ENCODE measurements around the gene C2orf76. TPM values are rescaled to one million over a fixed set of nuclear protein-coding genes. Genes with fewer than 3 reads are reported as not detected.

Gene C2orf76
- total and polyA plus RNA-seq, 2 donors (not counting 1 experiment from before 2014, with no cell fraction given) = 6.9 to 13.6 TPM

DNA sequence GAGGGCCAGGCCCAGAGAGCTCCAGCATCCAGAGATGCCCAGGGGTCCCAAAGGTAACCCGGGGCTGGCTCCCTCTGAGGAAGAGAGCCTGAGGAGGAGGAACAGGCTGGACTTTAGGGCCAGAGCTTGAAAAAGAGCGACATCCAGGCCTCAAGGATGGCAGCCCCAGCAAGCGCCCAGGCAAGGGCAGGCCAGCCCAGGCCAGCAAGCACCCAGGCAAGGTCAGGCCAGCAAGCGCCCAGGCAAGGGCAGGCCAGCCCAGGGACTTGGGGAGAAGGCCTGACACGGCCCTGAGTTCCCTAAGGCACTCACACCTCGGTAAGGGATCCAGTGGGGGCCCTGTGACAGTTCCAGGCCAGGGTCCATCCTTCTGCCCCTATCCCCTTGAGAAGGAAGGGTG lies 30.6 kb upstream of the C2orf76 start:
- no peak overlapping the region for H3K27ac Mint-ChIP-seq
- WGBS (ENCODE audit: insufficient coverage) = 84% methylated on average over 6 of the region's 6 CpGs
- no peak for DNase-seq

DNA sequence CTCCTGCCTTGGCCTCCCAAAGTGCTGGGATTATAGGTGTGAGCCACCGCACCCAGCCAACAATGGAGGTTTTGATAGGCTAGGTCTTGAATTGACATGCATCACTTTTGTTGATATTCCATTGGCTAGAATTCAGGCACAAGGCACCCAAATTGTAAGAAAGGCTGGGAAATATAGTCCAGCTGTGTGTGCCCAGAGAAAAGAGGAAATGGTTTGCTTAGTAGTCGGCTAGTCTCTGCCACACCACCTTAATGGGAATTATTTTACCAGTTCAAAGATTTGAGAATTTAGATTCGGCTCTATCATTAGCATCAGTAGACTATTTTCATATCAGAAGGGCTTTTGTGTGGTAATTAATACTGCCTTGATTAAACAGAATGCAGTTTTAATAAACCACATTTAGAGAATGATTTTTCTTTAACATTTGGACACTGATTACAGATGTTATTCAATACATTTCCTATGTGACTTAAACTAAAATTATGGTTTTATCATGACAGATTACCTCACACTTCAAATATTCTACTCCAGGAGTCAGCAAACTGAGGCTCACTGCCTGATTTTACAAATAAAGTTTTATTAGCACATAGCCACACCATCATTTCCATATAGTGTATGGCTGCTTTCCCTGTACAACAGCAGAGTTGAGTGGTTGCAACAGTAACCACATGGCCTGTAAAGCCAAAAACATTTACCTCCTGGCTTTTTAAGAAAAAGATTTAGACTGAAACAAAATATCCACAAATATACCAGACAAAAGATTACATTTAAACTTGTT lies 27.5 kb upstream of the C2orf76 start:
- no peak overlapping the region for H2AFZ ChIP-seq (ENCODE audit: insufficient read depth, low read depth, low read length, poor library complexity, severe bottlenecking)
- H3K79me2 ChIP-seq (ENCODE audit: control insufficient read depth, insufficient read depth, low read length) = no peaks in the 10 kb centered on the region
- H3K27me3 Mint-ChIP-seq = peaks cover 16% of the 10 kb centered on the region
- no peaks in the 10 kb centered on the region for H3K9me3 Mint-ChIP-seq (ENCODE audit: insufficient read depth)
- ATAC-seq (ENCODE audit: low read depth) = no peak
- H3K9ac ChIP-seq (ENCODE audit: low read length) = no peak overlapping the region
- no peaks in the 10 kb centered on the region for H3K4me1 Mint-ChIP-seq
- H3K36me3 ChIP-seq (replicated peaks in 1 of 2; ENCODE audit: control extremely low read depth in 1 of 2, control insufficient read depth in 1 of 2, extremely low read depth in 1 of 2, insufficient read depth in 2 of 2, low read length in 1 of 2) = no peaks in the 10 kb centered on the region
- ChIA-PET CTCF (no interaction called here), POLR2A (no interaction called here)
- no peak overlapping the region for H3K4me3 ChIP-seq (ENCODE audit: control extremely low read depth in 1 of 5, extremely low read depth in 1 of 5, insufficient read depth in 1 of 5, low read depth in 2 of 5, low read length in 4 of 5)
- 100% methylated on average over 1 of the region's 3 CpGs for WGBS (ENCODE audit: insufficient coverage)
- H3K27ac Mint-ChIP-seq = no peak overlapping the region
- no peak for DNase-seq
- no peak overlapping the region for H3K4me3 Mint-ChIP-seq
- peaks cover 0 to 3% (median 0%) of the 10 kb centered on the region in 4 experiments for H3K27me3 ChIP-seq (replicated peaks in 1 of 4; ENCODE audit: control extremely low read depth in 1 of 4, control insufficient read depth in 3 of 4, insufficient read depth in 4 of 4, low read length in 3 of 4)
- H4K20me1 ChIP-seq (ENCODE audit: control insufficient read depth, insufficient read depth, low read length, poor library complexity, severe bottlenecking) = no peaks in the 10 kb centered on the region
- intact Hi-C loops (cut with micrococcal nuclease) = no loop called here
- TF ChIP-seq EZH2 (IDR thresholded peaks at IDR 0.05; ENCODE audit: borderline replicate concordance, insufficient read depth, low read depth, low read length, poor library complexity, severe bottlenecking) = no peak
- TF ChIP-seq, protein P1, sequence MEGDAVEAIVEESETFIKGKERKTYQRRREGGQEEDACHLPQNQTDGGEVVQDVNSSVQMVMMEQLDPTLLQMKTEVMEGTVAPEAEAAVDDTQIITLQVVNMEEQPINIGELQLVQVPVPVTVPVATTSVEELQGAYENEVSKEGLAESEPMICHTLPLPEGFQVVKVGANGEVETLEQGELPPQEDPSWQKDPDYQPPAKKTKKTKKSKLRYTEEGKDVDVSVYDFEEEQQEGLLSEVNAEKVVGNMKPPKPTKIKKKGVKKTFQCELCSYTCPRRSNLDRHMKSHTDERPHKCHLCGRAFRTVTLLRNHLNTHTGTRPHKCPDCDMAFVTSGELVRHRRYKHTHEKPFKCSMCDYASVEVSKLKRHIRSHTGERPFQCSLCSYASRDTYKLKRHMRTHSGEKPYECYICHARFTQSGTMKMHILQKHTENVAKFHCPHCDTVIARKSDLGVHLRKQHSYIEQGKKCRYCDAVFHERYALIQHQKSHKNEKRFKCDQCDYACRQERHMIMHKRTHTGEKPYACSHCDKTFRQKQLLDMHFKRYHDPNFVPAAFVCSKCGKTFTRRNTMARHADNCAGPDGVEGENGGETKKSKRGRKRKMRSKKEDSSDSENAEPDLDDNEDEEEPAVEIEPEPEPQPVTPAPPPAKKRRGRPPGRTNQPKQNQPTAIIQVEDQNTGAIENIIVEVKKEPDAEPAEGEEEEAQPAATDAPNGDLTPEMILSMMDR (IDR thresholded peaks at IDR 0.05) = no peak
- H3K4me2 ChIP-seq (replicated peaks; ENCODE audit: low read depth, low read length, poor library complexity, severe bottlenecking) = no peak overlapping the region
- no peak overlapping the region for H3K27ac ChIP-seq (ENCODE audit: low read length in 2 of 2)
- H3K4me1 ChIP-seq (ENCODE audit: control insufficient read depth in 2 of 2, insufficient read depth in 2 of 2, low read length in 2 of 2) = no peaks in the 10 kb centered on the region
- H3K9me3 ChIP-seq (ENCODE audit: control extremely low read depth in 1 of 3, control insufficient read depth in 2 of 3, insufficient read depth in 1 of 3, low read length in 2 of 3) = peaks cover 0 to 1% (median 0%) of the 10 kb centered on the region in 3 donors

More for the DNA sequence above, 30.6 kb upstream of the C2orf76 start:
- Mint-ChIP-seq H3K4me1 (no peaks in the 10 kb centered on the region), H3K4me3 (no peak overlapping the region), H3K9me3 (ENCODE audit: insufficient read depth) (no peaks in the 10 kb centered on the region), H3K27me3 (peaks cover 25% of the 10 kb centered on the region)
- H3K4me3 ChIP-seq (ENCODE audit: control extremely low read depth in 1 of 5, extremely low read depth in 1 of 5, insufficient read depth in 1 of 5, low read depth in 2 of 5, low read length in 4 of 5) = no peak overlapping the region
- H3K9me3 ChIP-seq (ENCODE audit: control extremely low read depth in 1 of 3, control insufficient read depth in 2 of 3, insufficient read depth in 1 of 3, low read length in 2 of 3) = no peaks in the 10 kb centered on the region
- H3K27me3 ChIP-seq (replicated peaks in 1 of 4; ENCODE audit: control extremely low read depth in 1 of 4, control insufficient read depth in 3 of 4, insufficient read depth in 4 of 4, low read length in 3 of 4) = peaks cover 0 to 3% (median 0%) of the 10 kb centered on the region in 4 experiments
- H3K36me3 ChIP-seq (replicated peaks in 1 of 2; ENCODE audit: control extremely low read depth in 1 of 2, control insufficient read depth in 1 of 2, extremely low read depth in 1 of 2, insufficient read depth in 2 of 2, low read length in 1 of 2) = no peaks in the 10 kb centered on the region
- no peak overlapping the region for H2AFZ ChIP-seq (ENCODE audit: insufficient read depth, low read depth, low read length, poor library complexity, severe bottlenecking)
- no peaks in the 10 kb centered on the region for H4K20me1 ChIP-seq (ENCODE audit: control insufficient read depth, insufficient read depth, low read length, poor library complexity, severe bottlenecking)
- no peak overlapping the region for H3K9ac ChIP-seq (ENCODE audit: low read length)
- no peak overlapping the region for H3K27ac ChIP-seq (ENCODE audit: low read length in 2 of 2)
- intact Hi-C loops (cut with micrococcal nuclease) = no loop called here
- no peak overlapping the region for H3K4me2 ChIP-seq (replicated peaks; ENCODE audit: low read depth, low read length, poor library complexity, severe bottlenecking)
- ChIA-PET POLR2A (no interaction called here), CTCF (no interaction called here)
- no peak for ATAC-seq (ENCODE audit: low read depth)
- H3K4me1 ChIP-seq (ENCODE audit: control insufficient read depth in 2 of 2, insufficient read depth in 2 of 2, low read length in 2 of 2) = no peaks in the 10 kb centered on the region
- TF ChIP-seq, protein P1 (IDR thresholded peaks at IDR 0.05) = no peak
- no peak for TF ChIP-seq EZH2 (IDR thresholded peaks at IDR 0.05; ENCODE audit: borderline replicate concordance, insufficient read depth, low read depth, low read length, poor library complexity, severe bottlenecking)
- no peaks in the 10 kb centered on the region for H3K79me2 ChIP-seq (ENCODE audit: control insufficient read depth, insufficient read depth, low read length)
